ENCODE data around the gene FRMPD1.

DNA sequence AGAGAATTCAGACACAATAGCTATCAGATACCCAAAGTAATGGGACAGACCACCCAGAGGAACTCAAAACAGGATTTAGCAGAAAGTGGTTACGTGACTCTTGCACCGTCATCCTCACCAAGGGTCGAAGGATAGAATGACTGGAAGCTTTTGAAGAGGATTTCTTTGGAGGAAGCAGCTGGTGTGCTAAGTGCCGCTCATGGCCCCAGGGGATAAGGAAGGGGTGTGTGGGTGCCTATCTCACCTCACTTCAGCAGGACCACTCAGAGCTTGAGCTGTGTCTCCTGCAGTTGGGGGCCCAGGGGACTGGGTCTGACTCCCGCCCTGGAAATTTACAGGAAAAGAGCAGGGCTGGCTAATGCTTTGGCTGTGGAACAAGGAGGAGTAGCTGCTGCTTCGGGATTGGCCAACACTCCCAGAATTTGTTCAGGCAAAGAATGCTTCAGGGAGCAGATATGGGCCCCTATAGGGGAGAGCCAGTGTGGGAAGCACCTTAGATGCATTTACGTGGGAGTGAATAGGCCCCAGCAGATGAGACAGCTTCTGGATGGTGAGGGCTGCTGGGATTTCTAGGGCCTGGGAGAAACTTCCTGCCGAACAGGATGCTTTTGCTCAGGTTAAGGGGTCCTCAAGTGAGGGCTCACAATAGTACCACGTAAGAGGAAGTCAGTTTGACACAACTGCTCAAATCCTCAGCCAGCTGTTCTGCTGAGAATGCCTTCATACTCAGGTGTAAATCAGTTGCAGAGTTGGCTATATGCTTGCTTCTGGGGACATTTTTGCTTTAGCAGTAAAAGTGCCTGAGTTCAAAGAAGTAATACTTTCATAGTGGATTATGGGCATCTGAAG lies 29.3 kb upstream of the FRMPD1 start:
- no peak for TF ChIP-seq POLR2A (IDR thresholded peaks at IDR 0.05)
- TF ChIP-seq, protein P1, sequence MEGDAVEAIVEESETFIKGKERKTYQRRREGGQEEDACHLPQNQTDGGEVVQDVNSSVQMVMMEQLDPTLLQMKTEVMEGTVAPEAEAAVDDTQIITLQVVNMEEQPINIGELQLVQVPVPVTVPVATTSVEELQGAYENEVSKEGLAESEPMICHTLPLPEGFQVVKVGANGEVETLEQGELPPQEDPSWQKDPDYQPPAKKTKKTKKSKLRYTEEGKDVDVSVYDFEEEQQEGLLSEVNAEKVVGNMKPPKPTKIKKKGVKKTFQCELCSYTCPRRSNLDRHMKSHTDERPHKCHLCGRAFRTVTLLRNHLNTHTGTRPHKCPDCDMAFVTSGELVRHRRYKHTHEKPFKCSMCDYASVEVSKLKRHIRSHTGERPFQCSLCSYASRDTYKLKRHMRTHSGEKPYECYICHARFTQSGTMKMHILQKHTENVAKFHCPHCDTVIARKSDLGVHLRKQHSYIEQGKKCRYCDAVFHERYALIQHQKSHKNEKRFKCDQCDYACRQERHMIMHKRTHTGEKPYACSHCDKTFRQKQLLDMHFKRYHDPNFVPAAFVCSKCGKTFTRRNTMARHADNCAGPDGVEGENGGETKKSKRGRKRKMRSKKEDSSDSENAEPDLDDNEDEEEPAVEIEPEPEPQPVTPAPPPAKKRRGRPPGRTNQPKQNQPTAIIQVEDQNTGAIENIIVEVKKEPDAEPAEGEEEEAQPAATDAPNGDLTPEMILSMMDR (IDR thresholded peaks at IDR 0.05), result no peak

Data from right lobe of liver (tissue), 4 donors.